Kidney epithelial cell (primary cell): Measurements from ENCODE around the gene CLEC14A. TPM values are rescaled to one million over a fixed set of nuclear protein-coding genes. Genes with fewer than 3 reads are reported as not detected.

Source experiments
- DNase-seq: peaks from one replicate; pipeline ENCODE4 v3.0.0-alpha.2; 2010; ENCODE audit warnings: low read depth
- H3K27me3 ChIP-seq: 2 replicates; pipeline ENCODE4 v1.6.0; 2011; ENCODE audit warnings: low read length; ENCODE audit not compliant: control insufficient read depth, insufficient read depth
- H3K36me3 ChIP-seq: 2 replicates; pipeline ENCODE4 v1.5.1; 2011; ENCODE audit warnings: low read length; ENCODE audit not compliant: control insufficient read depth, insufficient read depth
- H3K4me3 ChIP-seq: 2 replicates; pipeline ENCODE4 v1.5.1; 2011; ENCODE audit warnings: low read depth, mild to moderate bottlenecking, control low read depth, low read length
- total RNA-seq: library from RNA; depleted of rRNA; stranded (reverse); fragments of >200 nt; gene quantifications from 2 replicates; pipeline ENCODE4 v1.2.3, GENCODE V29; 2015
- TF ChIP-seq, protein P1 (sequence below): IDR thresholded peaks from 2 replicates; pipeline ENCODE4 v1.5.1; 2011; ENCODE audit warnings: mild to moderate bottlenecking, moderate library complexity, low read length, control low read depth, inconsistent platforms; ENCODE audit not compliant: insufficient read depth, poor library complexity, severe bottlenecking

The CLEC14A gene, protein sequence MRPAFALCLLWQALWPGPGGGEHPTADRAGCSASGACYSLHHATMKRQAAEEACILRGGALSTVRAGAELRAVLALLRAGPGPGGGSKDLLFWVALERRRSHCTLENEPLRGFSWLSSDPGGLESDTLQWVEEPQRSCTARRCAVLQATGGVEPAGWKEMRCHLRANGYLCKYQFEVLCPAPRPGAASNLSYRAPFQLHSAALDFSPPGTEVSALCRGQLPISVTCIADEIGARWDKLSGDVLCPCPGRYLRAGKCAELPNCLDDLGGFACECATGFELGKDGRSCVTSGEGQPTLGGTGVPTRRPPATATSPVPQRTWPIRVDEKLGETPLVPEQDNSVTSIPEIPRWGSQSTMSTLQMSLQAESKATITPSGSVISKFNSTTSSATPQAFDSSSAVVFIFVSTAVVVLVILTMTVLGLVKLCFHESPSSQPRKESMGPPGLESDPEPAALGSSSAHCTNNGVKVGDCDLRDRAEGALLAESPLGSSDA
- 0.27 and 0.58 TPM in 2 replicates for total RNA-seq

- peak within 1 kb of the TSS; percentile 40 for H3K4me3 ChIP-seq
- no peak for DNase-seq
Observed at GRCh38 chr14:38255673-38256532, at the start of gene CLEC14A. TSS of gene CLEC14A (minus strand) at chr14:38256093. CDS start at chr14:38256022, 71 bp downstream.

DNA sequence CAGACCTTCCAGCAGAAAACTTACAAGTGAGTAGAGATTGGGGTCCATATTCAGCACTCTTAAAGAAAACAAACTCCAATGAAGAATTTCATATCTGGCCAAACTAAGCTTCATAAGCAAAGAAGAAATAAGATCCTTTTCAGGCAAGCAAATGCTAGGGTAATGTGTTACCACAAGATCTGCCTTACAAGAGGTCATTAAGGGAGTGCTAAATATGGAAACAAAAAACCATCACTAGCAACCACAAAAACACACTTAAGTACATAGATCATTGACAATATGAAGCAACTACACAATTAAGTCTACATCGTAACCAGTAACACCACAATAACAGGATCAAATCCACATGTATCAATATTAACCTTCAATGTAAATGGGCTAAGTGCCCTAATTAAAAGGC lies 47.1 kb upstream of the CLEC14A start:
- Histone ChIP-seq H3K36me3 (no peaks in the 10 kb centered on the region), H3K4me3 (no peak overlapping the region), H3K27me3 (no peaks in the 10 kb centered on the region)
- no peak for DNase-seq
- TF ChIP-seq, protein P1, sequence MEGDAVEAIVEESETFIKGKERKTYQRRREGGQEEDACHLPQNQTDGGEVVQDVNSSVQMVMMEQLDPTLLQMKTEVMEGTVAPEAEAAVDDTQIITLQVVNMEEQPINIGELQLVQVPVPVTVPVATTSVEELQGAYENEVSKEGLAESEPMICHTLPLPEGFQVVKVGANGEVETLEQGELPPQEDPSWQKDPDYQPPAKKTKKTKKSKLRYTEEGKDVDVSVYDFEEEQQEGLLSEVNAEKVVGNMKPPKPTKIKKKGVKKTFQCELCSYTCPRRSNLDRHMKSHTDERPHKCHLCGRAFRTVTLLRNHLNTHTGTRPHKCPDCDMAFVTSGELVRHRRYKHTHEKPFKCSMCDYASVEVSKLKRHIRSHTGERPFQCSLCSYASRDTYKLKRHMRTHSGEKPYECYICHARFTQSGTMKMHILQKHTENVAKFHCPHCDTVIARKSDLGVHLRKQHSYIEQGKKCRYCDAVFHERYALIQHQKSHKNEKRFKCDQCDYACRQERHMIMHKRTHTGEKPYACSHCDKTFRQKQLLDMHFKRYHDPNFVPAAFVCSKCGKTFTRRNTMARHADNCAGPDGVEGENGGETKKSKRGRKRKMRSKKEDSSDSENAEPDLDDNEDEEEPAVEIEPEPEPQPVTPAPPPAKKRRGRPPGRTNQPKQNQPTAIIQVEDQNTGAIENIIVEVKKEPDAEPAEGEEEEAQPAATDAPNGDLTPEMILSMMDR: no peak

More at GRCh38 chr14:38255673-38256532, at the start of gene CLEC14A:
- TF ChIP-seq, protein P1: no peak
- H3K36me3 ChIP-seq: no peaks in the 10 kb centered on the region
- H3K27me3 ChIP-seq: peaks cover 15% of the 10 kb centered on the region

- no peaks in the 10 kb centered on the region for H3K27me3 ChIP-seq
- TF ChIP-seq, protein P1: no peak
- no peaks in the 10 kb centered on the region for H3K36me3 ChIP-seq
- no peak for DNase-seq
- H3K4me3 ChIP-seq: no peak overlapping the region
Observed at GRCh38 chr14:38302034-38302433, 46.1 kb upstream of the CLEC14A start.

DNA sequence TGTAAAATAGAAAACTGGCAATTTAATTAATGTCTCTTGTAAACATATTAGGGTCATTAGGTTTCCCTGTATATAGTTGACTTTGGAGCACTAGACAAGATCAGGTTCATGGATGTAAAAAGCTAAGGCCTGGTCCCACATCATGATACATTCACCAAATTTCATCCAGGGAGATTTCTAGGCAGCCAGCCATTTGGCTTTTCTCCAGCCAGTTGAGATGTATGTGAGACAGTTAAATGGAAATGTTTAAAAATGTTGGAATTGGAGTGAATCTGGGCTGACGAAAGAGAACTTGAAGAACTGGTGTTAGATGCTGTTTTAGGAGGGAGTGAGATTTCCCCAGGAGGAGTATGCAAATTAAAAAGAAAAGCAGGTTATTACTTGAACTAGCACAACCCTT lies 41.8 kb upstream of the CLEC14A start:
- H3K27me3 ChIP-seq: no peaks in the 10 kb centered on the region
- TF ChIP-seq, protein P1: no peak
- no peak overlapping the region for H3K4me3 ChIP-seq
- DNase-seq: no peak
- H3K36me3 ChIP-seq: no peaks in the 10 kb centered on the region

DNA sequence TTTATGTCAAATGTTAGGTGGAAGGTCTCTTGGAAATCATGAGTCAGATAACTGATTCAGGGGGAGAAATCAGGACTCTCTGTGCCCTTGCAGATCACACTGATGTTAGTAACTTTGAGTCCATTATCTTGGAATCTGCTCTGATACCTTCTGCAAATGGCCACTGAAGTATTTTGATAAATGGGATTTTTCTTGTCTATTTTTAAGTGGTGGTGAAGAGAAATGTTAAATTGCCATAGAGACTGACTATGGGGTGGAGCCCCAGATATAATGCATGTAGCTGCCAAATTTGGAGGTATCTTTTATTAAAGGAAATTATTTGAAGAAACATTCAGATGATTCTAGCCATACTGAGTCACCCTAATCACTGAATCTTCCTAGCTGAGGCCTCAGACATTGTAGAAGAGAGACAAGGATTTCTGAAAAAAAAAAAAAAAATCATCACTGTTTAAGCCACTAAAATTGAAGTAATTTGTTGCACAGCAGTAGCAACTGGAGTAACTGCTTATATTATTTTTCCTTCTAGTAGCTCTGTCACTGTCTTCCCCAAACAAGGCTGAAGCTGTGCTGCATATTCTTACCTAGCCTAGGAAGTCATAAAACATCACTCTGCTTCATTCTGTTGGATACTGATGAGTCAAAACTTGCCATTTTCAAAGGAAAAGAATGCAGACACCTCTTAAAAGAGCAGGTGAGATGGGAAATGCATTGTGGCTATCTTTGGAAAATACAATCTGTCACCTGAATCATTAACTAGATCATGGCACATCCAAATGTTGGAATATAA lies 36.0 kb upstream of the CLEC14A start:
- H3K36me3 ChIP-seq: no peaks in the 10 kb centered on the region
- no peak for DNase-seq
- H3K27me3 ChIP-seq: no peaks in the 10 kb centered on the region
- TF ChIP-seq, protein P1: no peak
- no peak overlapping the region for H3K4me3 ChIP-seq
